ENCODE results near the gene PSMG2. TPM values are rescaled to one million over a fixed set of nuclear protein-coding genes. Genes with fewer than 3 reads are reported as not detected.

The PSMG2 gene
- polyA plus RNA-seq, 1 of the 3 experiments (the other 2 are of a cell fraction): 36.0 TPM

DNA sequence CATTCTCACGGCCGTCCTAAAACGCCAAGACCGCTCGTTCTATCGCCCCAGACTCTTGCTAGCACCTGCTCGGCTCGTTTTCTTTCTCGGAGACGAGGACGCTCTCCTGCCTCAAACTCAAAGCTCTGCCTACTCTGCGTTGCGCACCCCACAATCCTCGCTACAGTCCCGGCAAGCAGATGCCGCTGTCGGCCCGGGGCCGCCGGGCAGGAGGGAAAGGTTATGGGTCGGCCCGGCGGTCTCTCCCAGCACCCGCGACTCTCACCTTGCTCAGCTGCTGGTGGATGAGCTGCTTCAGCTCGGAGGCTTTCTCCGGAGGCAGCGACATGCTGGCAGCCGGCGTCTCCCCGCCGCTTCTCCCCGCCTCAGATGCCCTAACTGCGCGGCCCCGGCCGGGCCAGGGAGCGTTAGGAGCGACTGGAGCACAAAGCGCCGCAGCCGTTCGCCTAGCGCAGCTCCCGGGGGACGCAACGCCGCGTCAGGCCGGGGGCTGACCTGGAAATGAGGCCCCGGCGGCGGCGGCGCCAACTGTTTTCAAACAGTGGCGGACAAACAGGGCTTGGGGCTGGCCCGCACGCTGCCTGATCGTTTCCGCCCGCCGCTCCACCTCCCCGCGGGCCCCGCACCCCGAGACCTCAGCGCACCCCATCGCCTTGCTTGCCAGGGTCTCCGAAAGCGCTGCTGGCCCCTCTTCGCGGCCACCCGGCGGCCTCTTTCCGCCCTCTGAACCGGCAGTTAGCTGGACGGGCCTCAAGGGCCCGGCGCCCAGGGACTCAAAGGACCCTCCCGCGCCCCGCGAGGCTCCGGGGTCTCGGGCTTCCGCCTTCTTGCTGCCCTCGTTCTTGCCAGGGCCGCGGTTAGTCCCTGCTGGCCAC lies at the start of gene PSMG2, which contains the start of gene CEP76 (continued):
- TF ChIP-seq, protein P1, sequence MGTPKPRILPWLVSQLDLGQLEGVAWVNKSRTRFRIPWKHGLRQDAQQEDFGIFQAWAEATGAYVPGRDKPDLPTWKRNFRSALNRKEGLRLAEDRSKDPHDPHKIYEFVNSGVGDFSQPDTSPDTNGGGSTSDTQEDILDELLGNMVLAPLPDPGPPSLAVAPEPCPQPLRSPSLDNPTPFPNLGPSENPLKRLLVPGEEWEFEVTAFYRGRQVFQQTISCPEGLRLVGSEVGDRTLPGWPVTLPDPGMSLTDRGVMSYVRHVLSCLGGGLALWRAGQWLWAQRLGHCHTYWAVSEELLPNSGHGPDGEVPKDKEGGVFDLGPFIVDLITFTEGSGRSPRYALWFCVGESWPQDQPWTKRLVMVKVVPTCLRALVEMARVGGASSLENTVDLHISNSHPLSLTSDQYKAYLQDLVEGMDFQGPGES (IDR thresholded peaks at IDR 0.05; ENCODE audit: low read depth, low read length): no peak
- TF ChIP-seq EP300 (IDR thresholded peaks at IDR 0.05; ENCODE audit: borderline replicate concordance in 1 of 2, low read depth in 1 of 2, low read length in 1 of 2) (no peak), FOXM1 (IDR thresholded peaks at IDR 0.05; ENCODE audit: low read depth) (0 out of 2 replicates have a peak, but pooled peaks have one; percentile 44), CTCF (IDR thresholded peaks at IDR 0.05) (no peak), POLR2AphosphoS5 (IDR thresholded peaks at IDR 0.05; ENCODE audit: low read depth, low read length) (peak; percentile 81), RAD21 (IDR thresholded peaks at IDR 0.05; ENCODE audit: low read length) (no peak), CHD2 (IDR thresholded peaks at IDR 0.05; ENCODE audit: low read length, partially characterized antibody) (peak; percentile 97), SMC3 (IDR thresholded peaks at IDR 0.05; ENCODE audit: low read depth, low read length) (no peak), TEAD4 (IDR thresholded peaks at IDR 0.05; ENCODE audit: borderline replicate concordance, insufficient read depth) (no peak)
- TF ChIP-seq, protein P2, sequence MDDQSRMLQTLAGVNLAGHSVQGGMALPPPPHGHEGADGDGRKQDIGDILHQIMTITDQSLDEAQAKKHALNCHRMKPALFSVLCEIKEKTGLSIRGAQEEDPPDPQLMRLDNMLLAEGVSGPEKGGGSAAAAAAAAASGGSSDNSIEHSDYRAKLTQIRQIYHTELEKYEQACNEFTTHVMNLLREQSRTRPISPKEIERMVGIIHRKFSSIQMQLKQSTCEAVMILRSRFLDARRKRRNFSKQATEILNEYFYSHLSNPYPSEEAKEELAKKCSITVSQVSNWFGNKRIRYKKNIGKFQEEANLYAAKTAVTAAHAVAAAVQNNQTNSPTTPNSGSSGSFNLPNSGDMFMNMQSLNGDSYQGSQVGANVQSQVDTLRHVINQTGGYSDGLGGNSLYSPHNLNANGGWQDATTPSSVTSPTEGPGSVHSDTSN (IDR thresholded peaks at IDR 0.05): no peak

GRCh38 chr18:12654971-12655370 lies 47.9 kb upstream of the PSMG2 start:
- Histone ChIP-seq H3K79me2 (ENCODE audit: insufficient read depth) (peaks cover 70% of the 10 kb centered on the region), H4K20me1 (ENCODE audit: insufficient read depth) (peaks cover 51% of the 10 kb centered on the region), H3K27me3 (ENCODE audit: insufficient read depth) (no peaks in the 10 kb centered on the region), H3K4me3 (ENCODE audit: low read depth in 2 of 2, low read length in 1 of 2) (no peak overlapping the region), H3K4me1 (ENCODE audit: control insufficient read depth in 1 of 2, insufficient read depth in 2 of 2, low read depth in 1 of 2, low read length in 1 of 2) (peaks cover 22 to 40% of the 10 kb centered on the region in 2 experiments), H3K9me2 (no peaks in the 10 kb centered on the region), H3K27ac (ENCODE audit: low read depth in 2 of 2, low read length in 1 of 2) (no peak overlapping the region; a peak in 1 of 4 replicates), H3K36me3 (replicated peaks in 1 of 2; ENCODE audit: control insufficient read depth in 1 of 2, insufficient read depth in 2 of 2, low read length in 1 of 2) (no peaks in the 10 kb centered on the region), H2AFZ (ENCODE audit: low read depth) (no peak overlapping the region), H3K9ac (no peak overlapping the region), H3F3A (replicated peaks; ENCODE audit: insufficient read depth) (peaks cover 37% of the 10 kb centered on the region), H3K4me2 (peak overlapping the region; percentile 88), H3K9me3 (no peaks in the 10 kb centered on the region)
- TF ChIP-seq NFIC (IDR thresholded peaks at IDR 0.05; ENCODE audit: borderline replicate concordance): no peak
- CTCF ChIA-PET: no interaction called here
- POLR2A ChIA-PET: no interaction called here
- 94% methylated on average over 1 of the region's 1 CpG for WGBS (ENCODE audit: low lambda C conversion rate)
- DNase-seq: no peak
